ENCODE measurements around the gene PHF20. TPM values are rescaled to one million over a fixed set of nuclear protein-coding genes. Genes with fewer than 3 reads are reported as not detected.

The PHF20 gene
- total RNA-seq, 2 experiments from 2014 or later: 119 to 126 TPM

GRCh38 chr20:35806075-35806474 is 34.3 kb downstream of the PHF20 start:
- Mint-ChIP-seq H3K4me3 (no peak overlapping the region), H3K4me1 (ENCODE audit: low read depth) (peaks cover 28% of the 10 kb centered on the region), H3K27me3 (no peaks in the 10 kb centered on the region), H3K9me3 (no peaks in the 10 kb centered on the region), H3K36me3 (ENCODE audit: low read depth) (peaks cover 70% of the 10 kb centered on the region), H3K27ac (no peak overlapping the region)
- intact Hi-C loops (cut with DNase I, micrococcal nuclease): no loop called here
- no peak for TF ChIP-seq CTCF (IDR thresholded peaks at IDR 0.05)
- DNase-seq (no peak), ATAC-seq (ENCODE audit: poor library complexity) (no peak)
- Histone ChIP-seq H3K36me3 (ENCODE audit: insufficient read depth, low read length) (peaks cover 53% of the 10 kb centered on the region), H3K27me3 (ENCODE audit: control insufficient read depth in 1 of 2, insufficient read depth in 2 of 2, low read length in 2 of 2) (no peaks in the 10 kb centered on the region), H3K4me1 (ENCODE audit: insufficient read depth, low read length) (no peaks in the 10 kb centered on the region), H3K27ac (ENCODE audit: low read depth in 1 of 2, low read length in 2 of 2) (no peak overlapping the region), H3K9me3 (ENCODE audit: control insufficient read depth in 1 of 2, insufficient read depth in 1 of 2, low read length in 2 of 2) (no peaks in the 10 kb centered on the region), H3K4me3 (ENCODE audit: low read length) (no peak overlapping the region)
- POLR2A ChIA-PET: no interaction called here
- CTCF ChIA-PET: no interaction called here

GRCh38 chr20:35807877-35808276 is 36.1 kb downstream of the PHF20 start:
- Mint-ChIP-seq H3K9me3 (no peaks in the 10 kb centered on the region), H3K4me3 (no peak overlapping the region), H3K27me3 (no peaks in the 10 kb centered on the region), H3K27ac (no peak overlapping the region), H3K36me3 (ENCODE audit: low read depth) (peaks cover 64% of the 10 kb centered on the region), H3K4me1 (ENCODE audit: low read depth) (peaks cover 23% of the 10 kb centered on the region)
- Histone ChIP-seq H3K4me1 (ENCODE audit: insufficient read depth, low read length) (no peaks in the 10 kb centered on the region), H3K27ac (ENCODE audit: low read depth in 1 of 2, low read length in 2 of 2) (no peak overlapping the region), H3K4me3 (ENCODE audit: low read length) (no peak overlapping the region), H3K36me3 (ENCODE audit: insufficient read depth, low read length) (peaks cover 46% of the 10 kb centered on the region), H3K9me3 (ENCODE audit: control insufficient read depth in 1 of 2, insufficient read depth in 1 of 2, low read length in 2 of 2) (no peaks in the 10 kb centered on the region), H3K27me3 (ENCODE audit: control insufficient read depth in 1 of 2, insufficient read depth in 2 of 2, low read length in 2 of 2) (no peaks in the 10 kb centered on the region)
- no peak for DNase-seq
- TF ChIP-seq CTCF (IDR thresholded peaks at IDR 0.05): no peak
- intact Hi-C loops (cut with DNase I, micrococcal nuclease): no loop called here
- POLR2A ChIA-PET: no interaction called here
- no peak for ATAC-seq (ENCODE audit: poor library complexity)
- CTCF ChIA-PET: interaction anchor here (0.7 kb wide), 1 partner anchor 114 kb away, joined by 3 read pairs; no protein-coding TSS in a partner anchor

DNA sequence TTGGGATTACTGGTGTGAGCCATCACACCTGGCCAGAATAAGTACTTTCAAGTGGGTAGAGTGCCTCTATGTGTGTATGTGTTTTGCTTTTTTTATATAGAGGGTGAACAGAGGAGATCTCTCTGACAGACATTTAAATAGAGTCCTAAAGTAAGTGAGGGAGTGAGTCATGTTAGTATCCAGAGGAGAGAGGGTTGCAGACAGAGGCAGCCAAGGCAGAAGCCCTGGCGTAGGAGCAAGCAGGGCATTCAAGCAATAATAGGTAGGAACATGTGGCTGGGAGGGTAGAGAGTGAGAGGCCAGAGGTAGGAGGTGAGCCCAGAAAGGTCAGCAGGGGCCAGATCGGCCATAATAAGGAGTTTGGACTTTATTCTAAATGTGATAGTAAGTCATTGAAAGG is 48.9 kb downstream of the PHF20 start:
- no peaks in the 10 kb centered on the region for H3K27me3 ChIP-seq (ENCODE audit: control insufficient read depth in 1 of 2, insufficient read depth in 2 of 2, low read length in 2 of 2)
- Mint-ChIP-seq H3K4me3 (no peak overlapping the region), H3K9me3 (no peaks in the 10 kb centered on the region), H3K27me3 (no peaks in the 10 kb centered on the region), H3K27ac (no peak overlapping the region), H3K4me1 (ENCODE audit: low read depth) (peaks cover 46% of the 10 kb centered on the region), H3K36me3 (ENCODE audit: low read depth) (peaks cover 61% of the 10 kb centered on the region)
- no peaks in the 10 kb centered on the region for H3K9me3 ChIP-seq (ENCODE audit: control insufficient read depth in 1 of 2, insufficient read depth in 1 of 2, low read length in 2 of 2)
- H3K4me1 ChIP-seq (ENCODE audit: insufficient read depth, low read length): peaks cover 12% of the 10 kb centered on the region
- DNase-seq (no peak), ATAC-seq (ENCODE audit: poor library complexity) (no peak)
- peaks cover 29% of the 10 kb centered on the region for H3K36me3 ChIP-seq (ENCODE audit: insufficient read depth, low read length)
- intact Hi-C loops (cut with DNase I, micrococcal nuclease): no loop called here
- H3K27ac ChIP-seq (ENCODE audit: low read depth in 1 of 2, low read length in 2 of 2): no peak overlapping the region
- no peak overlapping the region for H3K4me3 ChIP-seq (ENCODE audit: low read length)
- POLR2A ChIA-PET: interaction anchor here (0.6 kb wide), 1 partner anchor 29 kb away, joined by 4 read pairs; no protein-coding TSS in a partner anchor
- no peak for TF ChIP-seq CTCF (IDR thresholded peaks at IDR 0.05)
- CTCF ChIA-PET: interaction anchor here (0.6 kb wide), 1 partner anchor 579 kb away, joined by 4 read pairs; no protein-coding TSS in a partner anchor

Data from CD4-positive, alpha-beta T cell (primary cell).